Mucosa of gallbladder (tissue), 1 donor: ENCODE measurements around the gene TMEM89. TPM values are rescaled to one million over a fixed set of nuclear protein-coding genes. Genes with fewer than 3 reads are reported as not detected.

ENCODE experiments used
- DNase-seq: peaks from one replicate; pipeline ENCODE4 v3.0.0-alpha.2; 2020; ENCODE audit warnings: low spot score
- total RNA-seq: library from RNA; stranded (reverse); gene quantifications from one replicate; pipeline ENCODE4 v1.2.1, GENCODE V29; 2021
- donor health status: DM: no; HTN: no; CAD: no.

TMEM89 gene
- total RNA-seq = not detected

DNA sequence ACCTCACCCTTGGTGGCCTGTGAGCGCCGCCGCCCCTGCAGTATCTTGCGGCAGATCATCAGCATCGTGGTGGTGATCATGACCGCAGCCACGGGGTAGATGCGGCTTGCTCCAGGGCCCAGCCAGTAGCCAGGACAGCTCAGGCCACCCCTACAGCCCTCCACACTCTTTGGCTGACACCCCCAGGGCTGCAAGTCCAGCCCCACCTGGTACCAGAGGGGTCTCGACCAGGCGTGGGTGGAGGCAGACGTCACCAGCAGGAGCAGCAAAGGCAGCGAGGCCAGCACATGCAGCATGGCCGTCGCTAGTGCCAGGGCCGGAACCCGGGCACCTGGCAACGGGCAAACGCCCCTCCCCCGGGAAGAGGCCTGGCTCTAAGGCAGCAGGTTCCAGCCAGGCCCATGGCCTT is at the start of gene TMEM89:
Gene TMEM89 (minus strand): TSS at position 309 of the 409 bp plus-strand sequence. CDS start 13 bp downstream, at position 296.
- DNase-seq = no peak

DNA sequence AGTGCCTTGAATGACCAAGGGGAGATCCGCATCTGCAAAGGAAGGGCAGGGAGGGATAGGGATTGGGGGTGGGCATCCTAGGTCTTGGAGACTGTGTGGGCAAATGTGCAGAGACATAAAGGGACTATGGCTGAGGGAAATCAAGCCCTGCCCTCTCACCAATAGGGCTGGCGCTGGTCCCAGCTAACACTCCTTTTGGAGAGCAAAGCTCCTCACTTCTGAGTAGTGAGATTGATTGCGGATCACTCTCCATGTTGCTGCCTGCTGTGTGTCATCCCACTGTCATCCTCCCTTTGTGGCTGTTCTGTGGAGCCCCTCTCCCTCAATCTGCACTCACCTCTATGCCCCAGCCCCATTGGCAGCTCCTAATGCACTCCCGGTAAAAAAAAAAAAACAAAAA is 43.4 kb upstream of the TMEM89 start:
- no peak for DNase-seq

DNA sequence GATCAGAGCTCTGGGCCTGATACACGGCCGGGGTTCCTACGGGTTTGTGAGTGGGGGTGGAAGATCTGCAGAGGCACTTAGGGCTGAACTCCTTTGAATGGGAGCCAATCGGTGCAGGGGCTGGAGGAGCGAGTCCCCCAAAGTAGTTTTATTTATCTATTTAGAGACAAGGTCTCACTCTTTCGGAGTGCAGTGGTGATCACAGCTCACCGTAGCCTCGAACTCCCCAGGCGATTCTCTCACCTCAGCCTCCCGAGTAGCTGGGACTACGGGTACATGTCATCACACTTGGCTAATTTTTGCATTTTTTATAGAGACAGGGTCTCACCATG is 42.7 kb upstream of the TMEM89 start:
- DNase-seq = no peak

- DNase-seq = peak; percentile 91
Measured at GRCh38 chr3:48663489-48664312, 42.1 kb upstream of the TMEM89 start.

DNA sequence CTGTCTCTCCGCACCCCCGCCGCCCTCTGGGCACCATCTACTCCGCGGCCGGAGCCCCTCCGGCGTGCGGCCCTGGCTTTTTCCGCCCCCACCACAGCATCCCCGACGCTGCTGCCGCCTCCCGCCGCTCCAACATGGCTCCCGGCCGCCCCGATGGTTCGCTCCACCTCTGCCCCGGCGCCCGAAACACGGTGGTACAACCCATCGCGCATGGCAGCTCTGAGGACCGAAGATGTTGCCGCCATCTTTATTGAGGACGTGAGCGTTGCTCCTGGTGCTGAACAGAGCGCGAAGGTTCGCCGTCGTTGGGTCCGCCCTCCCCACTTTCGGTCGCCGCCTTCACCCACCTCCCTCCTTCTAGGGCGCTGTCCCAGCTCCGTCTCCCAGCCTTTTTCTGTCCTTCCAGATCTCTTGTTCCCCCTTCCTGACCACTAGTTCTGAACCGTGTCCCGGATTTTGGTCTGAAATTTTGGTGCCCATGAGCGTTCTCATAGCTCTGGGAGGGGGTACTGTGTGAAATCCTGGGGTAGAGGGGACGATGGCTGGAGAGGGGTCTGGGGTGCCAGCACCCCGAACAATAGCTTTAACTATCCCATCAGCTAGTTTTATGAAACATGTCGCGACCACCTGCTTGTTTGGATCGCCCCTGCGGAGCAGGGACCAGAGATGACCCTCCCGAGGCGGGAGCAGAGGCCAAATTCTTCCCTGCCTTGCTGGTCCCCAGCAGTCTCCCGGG is 41.4 kb upstream of the TMEM89 start, which contains the start of gene CELSR3:
Gene CELSR3 (minus strand): TSS at position 134 of the 736 bp plus-strand sequence. CDS start 252 bp downstream, outside the sequence.
- peak; percentile 56 for DNase-seq

- no peak for DNase-seq
Measured at GRCh38 chr3:48662145-48662752, 40.7 kb upstream of the TMEM89 start.

DNA sequence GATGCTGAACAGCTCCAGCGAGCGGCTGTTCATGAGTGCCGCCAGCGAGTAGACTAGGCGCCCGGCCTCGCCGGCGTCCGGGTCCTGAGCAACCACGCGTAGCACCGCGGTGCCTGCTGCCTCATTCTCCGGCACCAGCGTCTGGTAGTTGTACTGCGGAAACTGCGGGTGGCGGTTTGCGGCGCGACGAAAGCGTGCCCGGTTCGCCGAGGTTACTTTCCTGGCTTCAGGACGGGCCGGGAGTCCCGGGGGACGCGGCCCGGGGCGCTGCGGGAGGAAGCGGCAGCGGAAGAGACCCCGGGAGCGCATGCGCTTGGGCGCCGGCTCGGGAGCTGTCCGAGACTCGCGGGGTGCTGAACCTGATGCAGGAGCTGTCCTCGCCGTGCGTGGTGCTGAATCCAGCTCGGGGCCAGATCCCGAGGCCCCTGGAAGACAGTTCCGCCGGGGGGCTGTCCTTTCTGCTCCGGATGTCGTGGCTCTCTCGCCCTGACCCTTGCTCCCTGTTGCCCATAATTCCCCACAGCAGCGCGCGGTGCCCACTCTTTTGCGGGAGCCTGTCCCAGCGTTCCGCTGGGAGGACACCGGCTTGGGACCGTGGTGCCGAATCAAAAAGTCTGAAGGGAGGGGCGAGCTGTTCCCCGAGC is 40.1 kb upstream of the TMEM89 start:
- DNase-seq = peak; percentile 70

DNA sequence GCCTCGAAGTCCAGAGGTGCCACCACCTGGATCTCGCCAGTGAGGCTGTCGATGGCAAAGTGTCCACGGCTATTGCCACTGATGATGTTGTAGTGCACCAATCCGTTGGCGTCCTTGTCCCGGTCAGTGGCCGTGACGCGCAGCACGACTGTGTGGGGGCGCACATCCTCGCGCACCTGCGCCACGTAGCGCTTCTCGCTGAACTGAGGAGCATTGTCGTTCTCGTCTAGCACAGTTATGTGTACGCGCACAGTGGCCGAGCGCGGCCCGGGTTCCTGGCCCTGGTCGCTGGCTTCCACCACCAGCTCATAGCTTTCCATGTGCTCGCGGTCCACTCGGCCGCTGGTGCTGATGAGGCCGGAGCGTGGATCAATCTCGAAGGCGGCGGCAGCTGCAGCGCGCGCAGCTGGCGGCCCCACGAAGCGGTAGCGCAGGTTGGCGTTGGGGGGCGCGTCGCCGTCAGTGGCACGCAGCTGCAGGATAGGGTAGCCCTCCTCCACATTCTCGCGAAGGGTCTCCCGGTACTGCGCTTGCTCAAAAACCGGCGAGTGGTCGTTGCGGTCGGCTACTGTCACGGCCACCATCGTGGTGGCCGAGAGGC is 39.3 kb upstream of the TMEM89 start:
- no peak for DNase-seq

DNA sequence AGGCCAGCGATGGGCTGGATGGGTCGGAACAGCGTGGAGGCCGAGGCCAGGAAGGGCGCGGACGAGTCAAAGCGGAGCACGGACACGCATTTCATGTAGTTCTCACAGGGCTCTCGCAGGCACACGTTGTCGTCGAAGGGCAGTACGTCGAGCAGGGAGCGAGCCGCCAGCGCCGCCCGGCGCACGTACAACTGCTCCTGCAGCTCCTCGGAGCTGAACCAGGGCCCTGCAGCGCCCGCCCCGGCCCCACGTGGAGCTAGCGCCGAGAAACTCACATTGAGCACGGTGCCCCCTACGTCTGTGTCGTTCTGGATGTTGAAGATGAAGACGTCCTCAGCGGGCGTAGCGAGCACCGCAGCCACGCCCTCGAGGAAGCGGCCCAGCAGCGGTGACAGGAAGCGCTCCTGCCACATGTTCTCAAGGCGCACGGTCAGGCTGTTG is 35.3 kb upstream of the TMEM89 start:
- DNase-seq = no peak

- DNase-seq = peak; percentile 76
Measured at GRCh38 chr3:48656061-48656840, 34.7 kb upstream of the TMEM89 start.

- DNase-seq = no peak
Measured at GRCh38 chr3:48655606-48656005, 34.0 kb upstream of the TMEM89 start.

DNA sequence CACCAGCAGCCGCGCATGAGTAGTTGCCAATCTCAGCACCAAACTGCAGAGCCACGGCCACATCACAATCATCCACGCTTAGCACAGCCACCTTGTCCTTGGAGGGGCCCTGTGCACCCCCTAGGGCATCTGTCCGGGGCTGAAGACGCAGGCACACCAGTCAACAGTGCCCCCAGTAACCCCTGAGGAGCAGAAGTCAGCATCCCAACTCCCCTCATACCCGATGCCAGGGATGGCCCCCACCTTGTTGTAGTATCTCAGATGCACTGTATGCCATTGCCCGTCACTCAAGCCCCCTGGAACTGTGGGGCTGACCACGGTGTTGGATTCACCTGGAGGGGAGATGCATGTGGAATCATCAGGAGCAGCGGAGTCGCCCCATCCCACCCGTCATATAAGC is 33.5 kb upstream of the TMEM89 start:
- no peak for DNase-seq

- DNase-seq = no peak
Measured at GRCh38 chr3:48652923-48653715, 31.6 kb upstream of the TMEM89 start.

- DNase-seq = no peak
Measured at GRCh38 chr3:48651771-48652170, 30.2 kb upstream of the TMEM89 start.

DNA sequence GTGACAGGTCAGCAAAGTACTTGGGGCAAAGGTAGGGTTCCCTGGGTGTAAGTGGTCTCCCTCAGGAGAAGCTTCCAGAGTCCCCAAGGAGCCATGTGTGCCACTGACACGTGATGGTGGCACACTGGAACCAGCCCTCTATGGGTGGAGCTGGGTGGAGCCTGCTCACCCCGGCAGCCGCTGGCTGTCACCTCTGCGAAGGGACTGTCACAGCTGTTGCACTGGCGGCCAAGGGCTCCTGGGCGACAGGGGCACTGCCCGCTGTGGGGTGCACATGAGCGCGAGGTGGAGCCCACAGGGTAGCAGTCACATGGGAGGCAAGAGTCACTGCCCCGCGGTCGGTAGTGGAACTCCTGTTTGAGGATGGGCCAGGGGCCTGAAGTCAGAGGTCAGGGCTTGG is 29.2 kb upstream of the TMEM89 start:
- DNase-seq = no peak

GRCh38 chr3:48648188-48648850 is 26.8 kb upstream of the TMEM89 start:
- no peak for DNase-seq

GRCh38 chr3:48647714-48648113 is 26.1 kb upstream of the TMEM89 start:
- no peak for DNase-seq

DNA sequence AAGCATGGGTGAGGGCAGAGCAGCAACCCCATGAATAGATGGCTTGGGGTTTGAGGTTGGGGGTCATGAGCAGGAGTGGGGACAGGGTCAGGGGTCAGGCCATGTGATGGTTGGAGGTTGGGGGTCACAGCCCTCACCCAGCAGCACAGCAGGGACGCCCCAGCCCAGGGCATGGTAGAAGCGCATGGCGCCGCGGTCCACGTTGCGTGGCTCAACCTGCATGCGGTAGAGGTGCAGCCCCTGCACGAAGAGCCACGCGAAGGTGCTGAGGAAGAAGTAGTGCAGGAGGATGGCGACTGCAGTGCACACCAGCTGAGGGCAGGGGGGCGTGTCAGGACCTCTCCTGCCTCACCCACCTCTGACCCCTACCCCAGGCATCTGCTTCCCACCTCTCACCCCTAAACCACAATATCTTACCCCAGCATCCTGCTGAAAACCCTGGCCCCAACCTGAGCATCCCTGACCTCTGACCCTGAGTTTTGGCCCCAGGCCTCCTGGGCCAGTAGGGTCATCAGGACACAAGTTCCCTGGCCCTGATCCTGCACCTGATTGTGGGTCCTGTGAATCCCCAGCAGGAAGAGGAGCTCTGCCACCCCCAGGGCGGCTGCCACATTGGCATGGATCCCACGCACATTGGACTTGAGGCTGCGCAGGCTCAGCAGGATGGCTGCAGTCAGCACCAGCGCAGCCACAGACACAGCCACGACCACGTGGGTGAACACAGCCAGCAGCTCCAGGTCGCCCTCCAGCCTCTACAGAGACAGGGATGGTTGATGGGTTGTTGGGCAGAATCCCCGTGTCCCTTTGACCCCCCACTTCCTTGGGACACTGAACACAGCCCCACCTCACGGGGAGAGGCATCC is 23.6 kb upstream of the TMEM89 start:
- no peak for DNase-seq
